Transverse colon (tissue), 4 donors: ENCODE data around the gene WTIP. TPM values are rescaled to one million over a fixed set of nuclear protein-coding genes. Genes with fewer than 3 reads are reported as not detected.
"Not testable (repeated sequence)": the region's sequence is repeated elsewhere in the genome, so short reads cannot be mapped to it uniquely, and the experiment has no call there.

Experiments
- DNase-seq: peaks from one replicate; pipeline ENCODE4 v3.0.0-alpha.2; 2019
- H3K27ac ChIP-seq, 4 donors: fragments of 200-600 bp; sonication (generic); 2 replicates each; pipeline ENCODE4 v1.5.1; 2016 to 2018; ENCODE audit warnings: inconsistent platforms in 4 of 4
- H3K27me3 ChIP-seq: fragments of 200-600 bp; sonication (generic); 2 replicates; pipeline ENCODE4 v1.5.1; 2017; ENCODE audit warnings: inconsistent platforms
- H3K36me3 ChIP-seq, 4 donors: fragments of 200-600 bp; sonication (generic); 2 replicates each; pipeline ENCODE4 v1.5.1; 2017 to 2019; ENCODE audit warnings: inconsistent platforms in 4 of 4
- H3K4me1 ChIP-seq, 4 donors: fragments of 200-600 bp; sonication (generic); 2 replicates each; pipeline ENCODE4 v1.5.1; 2017 to 2020; ENCODE audit warnings: inconsistent platforms in 4 of 4
- H3K4me3 ChIP-seq, 4 donors: fragments of 200-600 bp; sonication (generic); 1 replicate in 1 of 4; 2 replicates in 3 of 4; pipeline versions ENCODE4 v1.5.1 to v1.6.1; 2017 to 2019; ENCODE audit warnings: inconsistent platforms in 4 of 4
- H3K9me3 ChIP-seq, 2 donors: fragments of 200-600 bp; sonication (generic); 2 replicates each; pipeline ENCODE4 v1.5.1; 2017 to 2019; ENCODE audit warnings: inconsistent platforms in 2 of 2
- EP300 ChIP-seq: sonication (generic); formaldehyde crosslinking; IDR thresholded peaks from one replicate; pipeline ENCODE4 v1.6.1; 2017; ENCODE audit warnings: antibody characterized with exemption, low read depth
- POLR2A ChIP-seq: fragments of 450-650 bp; IDR thresholded peaks from one replicate; pipeline ENCODE4 v1.6.1; 2016; ENCODE audit warnings: antibody characterized with exemption, mild to moderate bottlenecking, moderate library complexity
- POLR2AphosphoS5 ChIP-seq, 3 donors: sonication (generic); formaldehyde crosslinking; IDR thresholded peaks; one replicate each; pipeline ENCODE4 v1.6.1; 2016; ENCODE audit warnings: antibody characterized with exemption in 3 of 3
- WGBS, 2 donors: methylation state at CpG; one replicate each; pipeline ENCODE4 v1.1.5; 2018; ENCODE audit warnings: low coverage in 1 of 2; 5-methylcytosine and 5-hydroxymethylcytosine counted together
- in situ Hi-C, 4 donors: fragments of 200-750 bp; cut with MboI; loops; one replicate each; pipeline versions ENCODE4 v1.15.0 to v1.15.1; 2017; ENCODE audit warnings: low sequenced_read_pairs in 3 of 4, low pct_ligation_motif_present in 1 of 4, low pct_unique_long_range_greater_than_20kb in 1 of 4
- intact Hi-C: fragments of 100-400 bp; cut with DNase I; formaldehyde crosslinking; loops from one replicate; pipeline ENCODE4 v1.15.1; 2023; ENCODE audit warnings: low total_unique reads
- total RNA-seq, 4 donors: library from RNA; depleted of rRNA; stranded (reverse); fragments of >200 nt; gene quantifications; one replicate each; pipeline ENCODE4 v1.1.0, GENCODE V29; 2016
- TF ChIP-seq, protein P1 (sequence below), 5 experiments: fragments of 200-600 bp in 3 of 5; fragments of 450-650 bp in 2 of 5; sonication (generic) in 3 of 5; IDR thresholded peaks; 1 replicate in 2 of 5; 2 replicates in 3 of 5; pipeline ENCODE4 v1.5.1; 2016 to 2017; ENCODE audit warnings: antibody characterized with exemption in 5 of 5, inconsistent platforms in 3 of 5, mild to moderate bottlenecking in 2 of 5, moderate library complexity in 1 of 5

Gene WTIP
- total RNA-seq, 4 donors from 2014 or later: 0.60 to 4.1 (median 2.2) TPM

- Histone ChIP-seq H3K9me3 (no peaks in the 10 kb centered on the region), H3K27ac (peak overlapping the region in 1 of 4 donors; percentile 8), H3K36me3 (peaks cover 0 to 18% (median 1%) of the 10 kb centered on the region in 4 donors), H3K4me1 (no peaks in the 10 kb centered on the region), H3K4me3 (no peak overlapping the region), H3K27me3 (peaks cover 2% of the 10 kb centered on the region)
- no peak for DNase-seq
- intact Hi-C loops: no loop called here
- TF ChIP-seq POLR2A (no peak), EP300 (no peak), POLR2AphosphoS5 (IDR thresholded peaks at IDR 0.05) (no peak)
- TF ChIP-seq, protein P1, sequence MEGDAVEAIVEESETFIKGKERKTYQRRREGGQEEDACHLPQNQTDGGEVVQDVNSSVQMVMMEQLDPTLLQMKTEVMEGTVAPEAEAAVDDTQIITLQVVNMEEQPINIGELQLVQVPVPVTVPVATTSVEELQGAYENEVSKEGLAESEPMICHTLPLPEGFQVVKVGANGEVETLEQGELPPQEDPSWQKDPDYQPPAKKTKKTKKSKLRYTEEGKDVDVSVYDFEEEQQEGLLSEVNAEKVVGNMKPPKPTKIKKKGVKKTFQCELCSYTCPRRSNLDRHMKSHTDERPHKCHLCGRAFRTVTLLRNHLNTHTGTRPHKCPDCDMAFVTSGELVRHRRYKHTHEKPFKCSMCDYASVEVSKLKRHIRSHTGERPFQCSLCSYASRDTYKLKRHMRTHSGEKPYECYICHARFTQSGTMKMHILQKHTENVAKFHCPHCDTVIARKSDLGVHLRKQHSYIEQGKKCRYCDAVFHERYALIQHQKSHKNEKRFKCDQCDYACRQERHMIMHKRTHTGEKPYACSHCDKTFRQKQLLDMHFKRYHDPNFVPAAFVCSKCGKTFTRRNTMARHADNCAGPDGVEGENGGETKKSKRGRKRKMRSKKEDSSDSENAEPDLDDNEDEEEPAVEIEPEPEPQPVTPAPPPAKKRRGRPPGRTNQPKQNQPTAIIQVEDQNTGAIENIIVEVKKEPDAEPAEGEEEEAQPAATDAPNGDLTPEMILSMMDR (IDR thresholded peaks at IDR 0.05): no peak
- in situ Hi-C loops: no loop called here
- 48 to 54% methylated on average over 7 to 9 of the region's 9 CpGs for WGBS, 2 donors
Measured at GRCh38 chr19:34475026-34475974, 6.3 kb upstream of the WTIP start.

GRCh38 chr19:34475975-34476594 lies 5.5 kb upstream of the WTIP start:
- Histone ChIP-seq H3K27ac (no peak overlapping the region), H3K4me3 (no peak overlapping the region), H3K4me1 (peaks cover 0 to 6% (median 3%) of the 10 kb centered on the region in 4 donors), H3K36me3 (peaks cover 0 to 16% (median 1%) of the 10 kb centered on the region in 4 donors), H3K27me3 (peaks cover 10% of the 10 kb centered on the region), H3K9me3 (no peaks in the 10 kb centered on the region)
- DNase-seq: no peak
- in situ Hi-C loops: no loop called here
- 89% methylated on average over 5 of the region's 5 CpGs; no CpG with 5 or more reads in 1 of the 2 donors for WGBS, 2 donors
- intact Hi-C loops: no loop called here
- TF ChIP-seq EP300: no peak
- TF ChIP-seq, protein P1 (IDR thresholded peaks at IDR 0.05): no peak
- no peak for TF ChIP-seq POLR2A
- TF ChIP-seq POLR2AphosphoS5 (IDR thresholded peaks at IDR 0.05): no peak

- DNase-seq, in situ Hi-C loops, intact Hi-C loops, H3K9me3 ChIP-seq, H3K4me3 ChIP-seq, H3K27ac ChIP-seq, H3K36me3 ChIP-seq: not testable (repeated sequence)
- 92% methylated on average over 4 of the region's 4 CpGs for WGBS, 2 donors
- Histone ChIP-seq H3K4me1 (peaks cover 0 to 15% (median 8%) of the 10 kb centered on the region in 4 donors), H3K27me3 (peaks cover 29% of the 10 kb centered on the region)
Measured at GRCh38 chr19:34478496-34478895, 3.1 kb upstream of the WTIP start.

- intact Hi-C loops: no loop called here
- Histone ChIP-seq H3K27ac (no peak overlapping the region), H3K4me1 (peaks cover 0 to 15% (median 11%) of the 10 kb centered on the region in 4 donors), H3K27me3 (peaks cover 31% of the 10 kb centered on the region), H3K4me3 (no peak overlapping the region), H3K36me3 (no peaks in the 10 kb centered on the region), H3K9me3 (no peaks in the 10 kb centered on the region)
- TF ChIP-seq EP300 (no peak), POLR2A (no peak), POLR2AphosphoS5 (IDR thresholded peaks at IDR 0.05) (no peak)
- TF ChIP-seq, protein P1 (IDR thresholded peaks at IDR 0.05): no peak
- WGBS, 2 donors: 80 to 86% methylated on average over 1 to 7 of the region's 7 CpGs
- DNase-seq: no peak
- in situ Hi-C loops: no loop called here
Measured at GRCh38 chr19:34479396-34479795, 2.2 kb upstream of the WTIP start.
